Measurements from ENCODE around the gene DNAAF3. TPM values are rescaled to one million over a fixed set of nuclear protein-coding genes. Genes with fewer than 3 reads are reported as not detected.

Gene DNAAF3
- total RNA-seq, 1 experiment from 2014 or later, result 52.8 TPM

- TF ChIP-seq EZH2phosphoT487 (IDR thresholded peaks at IDR 0.05; ENCODE audit: borderline replicate concordance) (no peak), ZFX (IDR thresholded peaks at IDR 0.05) (no peak), SP1 (IDR thresholded peaks at IDR 0.05; ENCODE audit: low read depth) (no peak), TCF7L2 (IDR thresholded peaks at IDR 0.05; ENCODE audit: borderline replicate concordance, extremely low read depth, insufficient read depth, insufficient read length) (no peak), JUND (IDR thresholded peaks at IDR 0.05) (no peak), ELF1 (IDR thresholded peaks at IDR 0.05; ENCODE audit: borderline replicate concordance, low read depth) (no peak)
Measured at GRCh38 chr19:55133639-55134444, 32.6 kb downstream of the DNAAF3 start (continued).

- POLR2A ChIA-PET, result no interaction called here
- Histone ChIP-seq H3K27me3 (ENCODE audit: insufficient read depth, low read length) (no peaks in the 10 kb centered on the region), H3K36me3 (ENCODE audit: control insufficient read depth in 1 of 2, insufficient read depth in 2 of 2, low read length in 2 of 2) (peaks cover 0 to 13% of the 10 kb centered on the region in 2 experiments; a peak in 2 of 4 replicates), H3K4me3 (replicated peaks in 1 of 2; ENCODE audit: low read depth in 1 of 2, low read length in 2 of 2) (no peak overlapping the region), H4K20me1 (ENCODE audit: insufficient read depth) (no peaks in the 10 kb centered on the region), H3K27ac (ENCODE audit: low read depth, low read length) (no peak overlapping the region), H3K4me1 (ENCODE audit: control insufficient read depth in 1 of 2, insufficient read depth in 2 of 2, low read length in 2 of 2) (0 out of 4 replicates have a peak, but pooled peaks cover 0 to 3% of the 10 kb centered on the region in 2 experiments), H3K79me2 (ENCODE audit: insufficient read depth, low read length) (no peaks in the 10 kb centered on the region), H3K9ac (ENCODE audit: low read length) (no peak overlapping the region), H3K9me2 (ENCODE audit: insufficient read depth) (no peaks in the 10 kb centered on the region), H3K4me2 (ENCODE audit: low read length) (no peak overlapping the region), H2AFZ (ENCODE audit: low read depth, low read length, poor library complexity, severe bottlenecking) (no peak overlapping the region), H3K9me3 (ENCODE audit: control insufficient read depth in 1 of 2, insufficient read depth in 1 of 2, low read depth in 1 of 2, low read length in 2 of 2) (no peaks in the 10 kb centered on the region)
- RAD21 ChIA-PET (ENCODE audit: low non-redundant PET in 1 of 2, low total read pairs in 2 of 2, uncharacterized antibody in 2 of 2, unreplicated experiment in 2 of 2), result no interaction called here
- ATAC-seq, result no peak
- no peak for DNase-seq (ENCODE audit: low read depth, low spot score)
- intact Hi-C loops (cut with micrococcal nuclease), result no loop called here
- CTCF ChIA-PET, result no interaction called here
- no TSS peak for BruUV-seq (replicated peaks)
- no peak for TF ChIP-seq ZFX (IDR thresholded peaks at IDR 0.05)
- TF ChIP-seq YY1 (IDR thresholded peaks at IDR 0.05; ENCODE audit: extremely low read depth, insufficient replicate concordance, low read depth, low read length), result no peak
- TF ChIP-seq JUND (IDR thresholded peaks at IDR 0.05), result no peak
- no peak for TF ChIP-seq EZH2 (IDR thresholded peaks at IDR 0.05)
- no peak for TF ChIP-seq SIN3A (IDR thresholded peaks at IDR 0.05; ENCODE audit: low read depth)
- TF ChIP-seq RAD21 (IDR thresholded peaks at IDR 0.05; ENCODE audit: low read depth), result no peak
- TF ChIP-seq TCF7L2 (IDR thresholded peaks at IDR 0.05; ENCODE audit: borderline replicate concordance, extremely low read depth, insufficient read depth, insufficient read length), result no peak
- no peak for TF ChIP-seq POLR2AphosphoS5 (IDR thresholded peaks at IDR 0.05; ENCODE audit: low read depth, low read length)
- TF ChIP-seq MAX (IDR thresholded peaks at IDR 0.05), result no peak
- TF ChIP-seq CBX3 (IDR thresholded peaks at IDR 0.05; ENCODE audit: low read depth), result no peak
- no peak for TF ChIP-seq ELF1 (IDR thresholded peaks at IDR 0.05; ENCODE audit: borderline replicate concordance, low read depth)
- no peak for TF ChIP-seq SRF (IDR thresholded peaks at IDR 0.05; ENCODE audit: low read depth)
- no peak for TF ChIP-seq CTCF (IDR thresholded peaks at IDR 0.05 in 2 of 3, conservative IDR thresholded peaks at IDR 0.05 in 1 of 3; ENCODE audit: borderline replicate concordance in 1 of 3, insufficient read depth in 1 of 3, low read depth in 2 of 3, low read length in 2 of 3)
- no peak for TF ChIP-seq EGR1 (IDR thresholded peaks at IDR 0.05; ENCODE audit: low read depth)
- TF ChIP-seq EZH2phosphoT487 (IDR thresholded peaks at IDR 0.05; ENCODE audit: borderline replicate concordance), result no peak
- no peak for TF ChIP-seq POLR2A (IDR thresholded peaks at IDR 0.05; ENCODE audit: borderline replicate concordance, extremely low read depth, insufficient read depth, insufficient read length)
- no peak for TF ChIP-seq REST (IDR thresholded peaks at IDR 0.05; ENCODE audit: low read depth)
- TF ChIP-seq SP1 (IDR thresholded peaks at IDR 0.05; ENCODE audit: low read depth), result no peak
- no peak for TF ChIP-seq CEBPB (IDR thresholded peaks at IDR 0.05; ENCODE audit: low read depth)
Measured at GRCh38 chr19:55132453-55133129, 33.8 kb downstream of the DNAAF3 start.

Data from HCT116 (cell line).